AG04450 (cell line): ENCODE measurements around the gene RIOK2. TPM values are rescaled to one million over a fixed set of nuclear protein-coding genes. Genes with fewer than 3 reads are reported as not detected.

Experiments used
- CTCF ChIA-PET: fragments of 300-600, 350-600 bp; formaldehyde crosslinking; extraction: SDS; loops from one replicate; lab custom pipeline; 2022; ENCODE audit warnings: antibody characterized with exemption, inconsistent platforms; lab: Charles Lee
- POLR2A ChIA-PET: fragments of 350-600 bp; formaldehyde crosslinking; extraction: SDS; loops from one replicate; lab custom pipeline; 2021; ENCODE audit warnings: antibody characterized with exemption, inconsistent platforms; lab: Yijun Ruan, JAX
- DNase-seq: peaks from one replicate; pipeline ENCODE4 v3.0.0-alpha.2; 2011; ENCODE audit warnings: low read depth, low spot score
- H3K27ac ChIP-seq: one replicate; pipeline ENCODE4 v1.5.1; 2012; ENCODE audit warnings: low read depth, low read length, control low read depth
- H3K27me3 ChIP-seq: one replicate; pipeline ENCODE4 v1.6.0; 2012; ENCODE audit warnings: low read length; ENCODE audit not compliant: control insufficient read depth, insufficient read depth
- H3K4me3 ChIP-seq: 2 replicates; pipeline ENCODE4 v1.5.1; 2011; ENCODE audit warnings: mild to moderate bottlenecking, low read depth, low read length, control low read depth
- H3K9me3 ChIP-seq: 2 replicates; pipeline ENCODE4 v1.5.1; 2012; ENCODE audit warnings: low read length; ENCODE audit not compliant: control insufficient read depth, insufficient read depth
- CTCF ChIP-seq: IDR thresholded peaks from 2 replicates; pipeline ENCODE4 v1.5.1; 2011; ENCODE audit warnings: low read depth, low read length, control low read depth, inconsistent platforms
- polyA plus RNA-seq: library from polyadenylated mRNA; depleted of rRNA; stranded (reverse); fragments of >200 nt; gene quantifications from 2 replicates; pipeline ENCODE4 v1.2.3, GENCODE V29; 2011

RIOK2 gene
- polyA plus RNA-seq, 1 experiment = 35.7 TPM

GRCh38 chr5:97149709-97150108 lies 33.3 kb downstream of the RIOK2 start:
- H3K27ac ChIP-seq = no peak overlapping the region
- H3K9me3 ChIP-seq = no peaks in the 10 kb centered on the region
- no peak for TF ChIP-seq CTCF
- no peak for DNase-seq
- POLR2A ChIA-PET = no interaction called here
- no peak overlapping the region for H3K4me3 ChIP-seq
- CTCF ChIA-PET = interaction anchor here (0.7 to 4.0 kb wide), 2 partner anchors 12 to 397 kb away, joined by 3 to 14 read pairs; no protein-coding TSS in a partner anchor
- peaks cover 2% of the 10 kb centered on the region for H3K27me3 ChIP-seq

GRCh38 chr5:97148288-97148687 lies 34.8 kb downstream of the RIOK2 start:
- H3K27me3 ChIP-seq = peaks cover 2% of the 10 kb centered on the region
- CTCF ChIA-PET = interaction anchor here (1.1 kb wide), 1 partner anchor 396 kb away, joined by 3 read pairs; no protein-coding TSS in a partner anchor
- no peak overlapping the region for H3K4me3 ChIP-seq
- no peaks in the 10 kb centered on the region for H3K9me3 ChIP-seq
- POLR2A ChIA-PET = no interaction called here
- TF ChIP-seq CTCF = no peak
- no peak overlapping the region for H3K27ac ChIP-seq
- no peak for DNase-seq

GRCh38 chr5:97143704-97144103 lies 39.3 kb downstream of the RIOK2 start:
- CTCF ChIA-PET = interaction anchor here (0.7 to 3.1 kb wide), 5 partner anchors 15 to 391 kb away, joined by 3 to 48 read pairs (median 4); no protein-coding TSS in a partner anchor
- H3K27me3 ChIP-seq = peaks cover 11% of the 10 kb centered on the region
- POLR2A ChIA-PET = no interaction called here
- H3K9me3 ChIP-seq = no peaks in the 10 kb centered on the region
- no peak overlapping the region for H3K4me3 ChIP-seq
- no peak overlapping the region for H3K27ac ChIP-seq
- DNase-seq = no peak
- TF ChIP-seq CTCF = no peak

- Histone ChIP-seq H3K27ac (no peak within 1 kb of the TSS), H3K9me3 (no peaks in the 10 kb centered on the region), H3K27me3 (peaks cover 14% of the 10 kb centered on the region), H3K4me3 (no peak within 1 kb of the TSS)
- DNase-seq = no peak
- POLR2A ChIA-PET = no interaction called here
- peak; percentile 64 for TF ChIP-seq CTCF
- CTCF ChIA-PET = interaction anchor here (0.6 to 3.1 kb wide), 17 partner anchors 8 to 438 kb away, joined by 3 to 48 read pairs (median 4); partner anchors contain the start of gene ERAP2
These were observed 40.4 kb downstream of the RIOK2 start, which contains the start of gene LIX1 for GRCh38 chr5:97142521-97143254. Gene LIX1, minus strand, starts transcription at chr5:97142611. Its CDS starts 35 bp downstream, at chr5:97142576.

GRCh38 chr5:97141539-97141938 lies 41.5 kb downstream of the RIOK2 start:
- DNase-seq = no peak
- ChIA-PET POLR2A (interaction anchor here (0.7 kb wide), 1 partner anchor 17 kb away, joined by 3 read pairs; no protein-coding TSS in a partner anchor), CTCF (interaction anchor here (0.7 to 3.1 kb wide), 10 partner anchors 13 to 389 kb away, joined by 3 to 48 read pairs (median 6); partner anchors contain the start of gene ERAP2)
- no peak for TF ChIP-seq CTCF
- Histone ChIP-seq H3K4me3 (no peak overlapping the region), H3K27me3 (peaks cover 14% of the 10 kb centered on the region), H3K27ac (no peak overlapping the region), H3K9me3 (no peaks in the 10 kb centered on the region)
